Neural cell (in vitro differentiated cells): ENCODE results near the gene LRBA. TPM values are rescaled to one million over a fixed set of nuclear protein-coding genes. Genes with fewer than 3 reads are reported as not detected.

ENCODE experiments used
- H2AFZ ChIP-seq: fragments of 200-600, 300-800 bp; sonication (generic), shearing (Covaris generic); 2 replicates; pipeline ENCODE4 v1.6.0; 2014; ENCODE audit warnings: low read depth, mild to moderate bottlenecking, antibody characterized with exemption, low read length, moderate library complexity
- H3F3A ChIP-seq: fragments of 200-600 bp; shearing (Covaris generic); 2 replicates; pipeline ENCODE4 v1.6.1; 2016; ENCODE audit warnings: mild to moderate bottlenecking, moderate library complexity, mixed read lengths, antibody characterized with exemption, low read length; ENCODE audit not compliant: insufficient read depth, poor library complexity, severe bottlenecking
- H3K27ac ChIP-seq: fragments of 200-600, 300-800 bp; sonication (generic), shearing (Covaris generic); 2 replicates; pipeline ENCODE4 v1.5.1; 2014; ENCODE audit warnings: mild to moderate bottlenecking, low read length, moderate library complexity
- H3K27me3 ChIP-seq: fragments of 300-800, 200-600 bp; sonication (generic), shearing (Covaris generic); 2 replicates; pipeline ENCODE4 v1.6.0; 2014; ENCODE audit warnings: mild to moderate bottlenecking, low read depth, low read length, moderate library complexity; ENCODE audit not compliant: insufficient read depth
- H3K36me3 ChIP-seq: fragments of 300-800, 200-600 bp; sonication (generic), shearing (Covaris generic); 2 replicates; pipeline ENCODE4 v1.5.1; 2014; ENCODE audit warnings: mild to moderate bottlenecking, antibody characterized with exemption, low read length, moderate library complexity; ENCODE audit not compliant: insufficient read depth
- H3K4me2 ChIP-seq: fragments of 300-800, 200-600 bp; sonication (generic), shearing (Covaris generic); 2 replicates; pipeline ENCODE4 v1.6.0; 2014; ENCODE audit warnings: mild to moderate bottlenecking, low read length
- H3K4me3 ChIP-seq: fragments of 300-800, 200-600 bp; sonication (generic), shearing (Covaris generic); 2 replicates; pipeline ENCODE4 v1.5.1; 2014; ENCODE audit warnings: mild to moderate bottlenecking, low read length, moderate library complexity
- H3K79me2 ChIP-seq: fragments of 200-600 bp; shearing (Covaris generic); replicated peaks from 2 replicates; pipeline ENCODE4 v1.6.0; 2014; ENCODE audit warnings: mild to moderate bottlenecking, low read length, moderate library complexity; ENCODE audit not compliant: insufficient read depth
- H3K9ac ChIP-seq: fragments of 300-800, 200-600 bp; sonication (generic), shearing (Covaris generic); 2 replicates; pipeline ENCODE4 v1.6.1; 2016; ENCODE audit warnings: mild to moderate bottlenecking, low read length, mixed read lengths
- H3K9me2 ChIP-seq: fragments of 200-600 bp; shearing (Covaris generic); 2 replicates; pipeline ENCODE4 v1.6.1; 2016; ENCODE audit warnings: mild to moderate bottlenecking, low read length, mixed read lengths; ENCODE audit not compliant: insufficient read depth
- H3K9me3 ChIP-seq: fragments of 200-600, 300-800 bp; sonication (generic), shearing (Covaris generic); 2 replicates; pipeline ENCODE4 v1.6.1; 2016; ENCODE audit warnings: mild to moderate bottlenecking, mixed run types, low read length, moderate library complexity, mixed read lengths
- H4K20me1 ChIP-seq: fragments of 200-600 bp; shearing (Covaris generic); 2 replicates; pipeline ENCODE4 v1.6.1; 2016; ENCODE audit warnings: mild to moderate bottlenecking, mixed run types; ENCODE audit not compliant: insufficient read depth
- CTCF ChIP-seq: fragments of 450-650 bp; IDR thresholded peaks from 2 replicates; pipeline ENCODE4 v1.5.1; 2014; ENCODE audit warnings: antibody characterized with exemption, mild to moderate bottlenecking, moderate library complexity; ENCODE audit not compliant: poor library complexity, severe bottlenecking
- EP300 ChIP-seq: fragments of 450-650 bp; conservative IDR thresholded peaks from 2 replicates; pipeline ENCODE4 v1.6.1; 2014; ENCODE audit warnings: antibody characterized with exemption, mild to moderate bottlenecking, moderate library complexity; ENCODE audit not compliant: poor library complexity, severe bottlenecking
- EZH2 ChIP-seq: fragments of 200-600, 300-800 bp; shearing (Covaris generic), sonication (generic); IDR thresholded peaks from 2 replicates; pipeline ENCODE4 v1.6.1; 2014; ENCODE audit warnings: antibody characterized with exemption, low read length, borderline replicate concordance, mild to moderate bottlenecking; ENCODE audit not compliant: insufficient read depth, poor library complexity, severe bottlenecking
- MXI1 ChIP-seq: fragments of 450-650 bp; conservative IDR thresholded peaks from 2 replicates; pipeline ENCODE4 v1.6.1; 2014; ENCODE audit warnings: antibody characterized with exemption, mild to moderate bottlenecking; ENCODE audit not compliant: poor library complexity, severe bottlenecking
- POLR2AphosphoS5 ChIP-seq: IDR thresholded peaks from 2 replicates; pipeline ENCODE4 v1.6.1; 2012
- RAD21 ChIP-seq: fragments of 450-650 bp; conservative IDR thresholded peaks from 2 replicates; pipeline ENCODE4 v1.6.1; 2014; ENCODE audit warnings: antibody characterized with exemption, mild to moderate bottlenecking, moderate library complexity
- SMC3 ChIP-seq: fragments of 450-650 bp; conservative IDR thresholded peaks from 2 replicates; pipeline ENCODE4 v1.6.1; 2014; ENCODE audit warnings: antibody characterized with exemption, mild to moderate bottlenecking, moderate library complexity; ENCODE audit not compliant: poor library complexity
- TAF1 ChIP-seq: IDR thresholded peaks from 2 replicates; pipeline ENCODE4 v1.6.1; 2012; ENCODE audit warnings: low read depth
- polyA plus RNA-seq: library from polyadenylated mRNA; depleted of rRNA; stranded (reverse); fragments of >200 nt; gene quantifications from 2 replicates; pipeline ENCODE4 v1.2.3, GENCODE V29; 2014
- TF ChIP-seq, protein P1 (sequence below): IDR thresholded peaks from 2 replicates; pipeline ENCODE4 v1.6.1; 2012; ENCODE audit warnings: borderline replicate concordance

LRBA gene
- polyA plus RNA-seq, 1 donor from 2014 or later = 7.1 TPM

GRCh38 chr4:150888217-150888616, 126.9 kb downstream of the LRBA start:
- Histone ChIP-seq H3K9me2 (no peaks in the 10 kb centered on the region), H3K79me2 (no peaks in the 10 kb centered on the region), H3K4me2 (no peak overlapping the region), H3K4me3 (no peak overlapping the region), H3K9me3 (no peaks in the 10 kb centered on the region), H3F3A (no peaks in the 10 kb centered on the region), H3K36me3 (no peaks in the 10 kb centered on the region), H3K27me3 (no peaks in the 10 kb centered on the region), H2AFZ (no peak overlapping the region), H3K27ac (no peak overlapping the region), H3K9ac (no peak overlapping the region), H4K20me1 (no peaks in the 10 kb centered on the region)
- TF ChIP-seq, protein P1, sequence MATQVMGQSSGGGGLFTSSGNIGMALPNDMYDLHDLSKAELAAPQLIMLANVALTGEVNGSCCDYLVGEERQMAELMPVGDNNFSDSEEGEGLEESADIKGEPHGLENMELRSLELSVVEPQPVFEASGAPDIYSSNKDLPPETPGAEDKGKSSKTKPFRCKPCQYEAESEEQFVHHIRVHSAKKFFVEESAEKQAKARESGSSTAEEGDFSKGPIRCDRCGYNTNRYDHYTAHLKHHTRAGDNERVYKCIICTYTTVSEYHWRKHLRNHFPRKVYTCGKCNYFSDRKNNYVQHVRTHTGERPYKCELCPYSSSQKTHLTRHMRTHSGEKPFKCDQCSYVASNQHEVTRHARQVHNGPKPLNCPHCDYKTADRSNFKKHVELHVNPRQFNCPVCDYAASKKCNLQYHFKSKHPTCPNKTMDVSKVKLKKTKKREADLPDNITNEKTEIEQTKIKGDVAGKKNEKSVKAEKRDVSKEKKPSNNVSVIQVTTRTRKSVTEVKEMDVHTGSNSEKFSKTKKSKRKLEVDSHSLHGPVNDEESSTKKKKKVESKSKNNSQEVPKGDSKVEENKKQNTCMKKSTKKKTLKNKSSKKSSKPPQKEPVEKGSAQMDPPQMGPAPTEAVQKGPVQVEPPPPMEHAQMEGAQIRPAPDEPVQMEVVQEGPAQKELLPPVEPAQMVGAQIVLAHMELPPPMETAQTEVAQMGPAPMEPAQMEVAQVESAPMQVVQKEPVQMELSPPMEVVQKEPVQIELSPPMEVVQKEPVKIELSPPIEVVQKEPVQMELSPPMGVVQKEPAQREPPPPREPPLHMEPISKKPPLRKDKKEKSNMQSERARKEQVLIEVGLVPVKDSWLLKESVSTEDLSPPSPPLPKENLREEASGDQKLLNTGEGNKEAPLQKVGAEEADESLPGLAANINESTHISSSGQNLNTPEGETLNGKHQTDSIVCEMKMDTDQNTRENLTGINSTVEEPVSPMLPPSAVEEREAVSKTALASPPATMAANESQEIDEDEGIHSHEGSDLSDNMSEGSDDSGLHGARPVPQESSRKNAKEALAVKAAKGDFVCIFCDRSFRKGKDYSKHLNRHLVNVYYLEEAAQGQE = no peak
- TF ChIP-seq CTCF = no peak
- TF ChIP-seq POLR2AphosphoS5 = no peak
- TF ChIP-seq EZH2 = no peak
- no peak for TF ChIP-seq TAF1
- no peak for TF ChIP-seq SMC3
- no peak for TF ChIP-seq EP300
- no peak for TF ChIP-seq RAD21

- Histone ChIP-seq H3F3A (no peaks in the 10 kb centered on the region), H3K27me3 (no peaks in the 10 kb centered on the region), H3K36me3 (no peaks in the 10 kb centered on the region), H2AFZ (no peak overlapping the region), H3K9me2 (no peaks in the 10 kb centered on the region), H3K79me2 (no peaks in the 10 kb centered on the region), H3K27ac (no peak overlapping the region), H3K4me3 (no peak overlapping the region), H3K9me3 (no peaks in the 10 kb centered on the region), H3K4me2 (no peak overlapping the region), H3K9ac (no peak overlapping the region), H4K20me1 (no peaks in the 10 kb centered on the region)
- TF ChIP-seq EZH2 = no peak
- TF ChIP-seq RAD21 = no peak
- TF ChIP-seq TAF1 = no peak
- TF ChIP-seq EP300 = no peak
- no peak for TF ChIP-seq SMC3
These were observed 128.5 kb downstream of the LRBA start for GRCh38 chr4:150886597-150886996.

GRCh38 chr4:150884625-150885024, 130.5 kb downstream of the LRBA start:
- TF ChIP-seq, protein P1 = no peak
- no peak for TF ChIP-seq CTCF
- no peak for TF ChIP-seq EZH2
- TF ChIP-seq RAD21 = no peak
- TF ChIP-seq SMC3 = no peak
- TF ChIP-seq EP300 = no peak
- no peak for TF ChIP-seq TAF1
- no peak for TF ChIP-seq MXI1

More at GRCh38 chr4:150884625-150885024, 130.5 kb downstream of the LRBA start:
- Histone ChIP-seq H3K36me3 (no peaks in the 10 kb centered on the region), H3K27me3 (no peaks in the 10 kb centered on the region), H4K20me1 (no peaks in the 10 kb centered on the region), H2AFZ (no peak overlapping the region), H3F3A (no peaks in the 10 kb centered on the region), H3K9me2 (no peaks in the 10 kb centered on the region), H3K27ac (no peak overlapping the region), H3K79me2 (no peaks in the 10 kb centered on the region), H3K9ac (no peak overlapping the region), H3K4me3 (no peak overlapping the region), H3K9me3 (no peaks in the 10 kb centered on the region), H3K4me2 (no peak overlapping the region)
